ENCODE data around the gene TM9SF3. TPM values are rescaled to one million over a fixed set of nuclear protein-coding genes. Genes with fewer than 3 reads are reported as not detected.

TM9SF3 gene
- total RNA-seq, 4 donors from 2014 or later, result 64.4 to 129 (median 95.8) TPM

GRCh38 chr10:96573036-96573435 is 13.8 kb downstream of the TM9SF3 start:
- DNase-seq, result no peak
- Histone ChIP-seq H3K27me3 (no peaks in the 10 kb centered on the region), H3K9me3 (no peaks in the 10 kb centered on the region), H3K4me1 (peaks cover 0 to 40% (median 2%) of the 10 kb centered on the region in 4 donors), H3K4me3 (no peak overlapping the region), H3K36me3 (peaks cover 0 to 6% (median 0%) of the 10 kb centered on the region in 3 donors), H3K27ac (no peak overlapping the region)
- TF ChIP-seq, protein P1, sequence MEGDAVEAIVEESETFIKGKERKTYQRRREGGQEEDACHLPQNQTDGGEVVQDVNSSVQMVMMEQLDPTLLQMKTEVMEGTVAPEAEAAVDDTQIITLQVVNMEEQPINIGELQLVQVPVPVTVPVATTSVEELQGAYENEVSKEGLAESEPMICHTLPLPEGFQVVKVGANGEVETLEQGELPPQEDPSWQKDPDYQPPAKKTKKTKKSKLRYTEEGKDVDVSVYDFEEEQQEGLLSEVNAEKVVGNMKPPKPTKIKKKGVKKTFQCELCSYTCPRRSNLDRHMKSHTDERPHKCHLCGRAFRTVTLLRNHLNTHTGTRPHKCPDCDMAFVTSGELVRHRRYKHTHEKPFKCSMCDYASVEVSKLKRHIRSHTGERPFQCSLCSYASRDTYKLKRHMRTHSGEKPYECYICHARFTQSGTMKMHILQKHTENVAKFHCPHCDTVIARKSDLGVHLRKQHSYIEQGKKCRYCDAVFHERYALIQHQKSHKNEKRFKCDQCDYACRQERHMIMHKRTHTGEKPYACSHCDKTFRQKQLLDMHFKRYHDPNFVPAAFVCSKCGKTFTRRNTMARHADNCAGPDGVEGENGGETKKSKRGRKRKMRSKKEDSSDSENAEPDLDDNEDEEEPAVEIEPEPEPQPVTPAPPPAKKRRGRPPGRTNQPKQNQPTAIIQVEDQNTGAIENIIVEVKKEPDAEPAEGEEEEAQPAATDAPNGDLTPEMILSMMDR (IDR thresholded peaks at IDR 0.05), result no peak
- no peak for TF ChIP-seq POLR2A (IDR thresholded peaks at IDR 0.05)

- TF ChIP-seq, protein P1 (IDR thresholded peaks at IDR 0.05), result no peak
- no peak for TF ChIP-seq POLR2A (IDR thresholded peaks at IDR 0.05)
- DNase-seq, result no peak
- no peak overlapping the region for H3K27ac ChIP-seq
- H3K27me3 ChIP-seq, result no peaks in the 10 kb centered on the region
- H3K9me3 ChIP-seq, result no peaks in the 10 kb centered on the region
- H3K4me1 ChIP-seq, result peaks cover 0 to 23% (median 0%) of the 10 kb centered on the region in 4 donors
- no peak overlapping the region for H3K4me3 ChIP-seq
- peaks cover 0 to 5% (median 0%) of the 10 kb centered on the region in 3 donors for H3K36me3 ChIP-seq
Measured at GRCh38 chr10:96570983-96571964, 15.5 kb downstream of the TM9SF3 start.

GRCh38 chr10:96570511-96570910 is 16.3 kb downstream of the TM9SF3 start:
- TF ChIP-seq, protein P1 (IDR thresholded peaks at IDR 0.05), result no peak
- no peak for TF ChIP-seq POLR2A (IDR thresholded peaks at IDR 0.05)
- Histone ChIP-seq H3K27me3 (no peaks in the 10 kb centered on the region), H3K4me3 (no peak overlapping the region), H3K27ac (no peak overlapping the region), H3K9me3 (no peaks in the 10 kb centered on the region), H3K36me3 (no peaks in the 10 kb centered on the region), H3K4me1 (peaks cover 0 to 21% (median 0%) of the 10 kb centered on the region in 4 donors)
- DNase-seq, result no peak

GRCh38 chr10:96568402-96568801 is 18.4 kb downstream of the TM9SF3 start:
- DNase-seq, result no peak
- TF ChIP-seq, protein P1 (IDR thresholded peaks at IDR 0.05), result no peak
- TF ChIP-seq POLR2A (IDR thresholded peaks at IDR 0.05), result no peak
- Histone ChIP-seq H3K4me1 (peaks cover 0 to 21% (median 0%) of the 10 kb centered on the region in 4 donors), H3K9me3 (no peaks in the 10 kb centered on the region), H3K27ac (no peak overlapping the region), H3K27me3 (no peaks in the 10 kb centered on the region), H3K4me3 (no peak overlapping the region), H3K36me3 (peaks cover 0 to 18% (median 0%) of the 10 kb centered on the region in 3 donors)

DNA sequence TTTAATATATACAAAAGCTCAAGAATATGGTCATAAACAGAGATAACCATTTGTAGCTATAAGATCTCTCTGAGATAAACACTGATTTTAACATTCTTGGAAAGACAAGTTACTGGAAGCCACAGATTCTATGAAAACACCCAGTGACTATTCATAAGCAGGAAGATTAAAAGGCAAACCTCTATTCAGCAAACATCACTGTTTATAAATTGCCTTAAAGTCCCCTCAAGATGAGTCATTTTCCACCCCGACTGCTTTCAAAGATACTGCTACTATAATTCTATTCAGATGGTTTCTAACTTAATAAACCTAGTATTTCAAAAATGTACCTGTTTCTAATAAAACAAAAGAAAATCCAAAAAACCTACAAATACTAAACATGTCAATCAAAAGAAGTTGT is 21.0 kb downstream of the TM9SF3 start:
- H3K9me3 ChIP-seq, result no peaks in the 10 kb centered on the region
- TF ChIP-seq, protein P1 (IDR thresholded peaks at IDR 0.05), result no peak
- TF ChIP-seq POLR2A (IDR thresholded peaks at IDR 0.05), result no peak
- no peak overlapping the region for H3K27ac ChIP-seq
- peaks cover 0 to 32% (median 0%) of the 10 kb centered on the region in 3 donors for H3K36me3 ChIP-seq
- DNase-seq, result no peak
- no peak overlapping the region for H3K4me3 ChIP-seq
- H3K4me1 ChIP-seq, result peaks cover 0 to 19% (median 1%) of the 10 kb centered on the region in 4 donors
- no peaks in the 10 kb centered on the region for H3K27me3 ChIP-seq
